Liver (tissue), 3 donors: Measurements from ENCODE around the gene C19orf67.

Source experiments
- JUND ChIP-seq, 2 donors: IDR thresholded peaks; 2 replicates each; pipeline ENCODE4 v1.6.1; 2016; ENCODE audit warnings: antibody characterized with exemption in 2 of 2
- YY1 ChIP-seq: IDR thresholded peaks from 2 replicates; pipeline ENCODE4 v1.6.1; 2016; ENCODE audit warnings: antibody characterized with exemption, mild to moderate bottlenecking
- TF ChIP-seq, protein P1 (sequence below): fragments of 150-350 bp; IDR thresholded peaks from 2 replicates; pipeline ENCODE4 v1.5.1; 2017; ENCODE audit warnings: improper control_type of control experiment, low read depth, low read length; ENCODE audit not compliant: missing input control
- TF ChIP-seq, protein P2 (sequence below): IDR thresholded peaks from 2 replicates; pipeline ENCODE4 v1.6.1; 2016; ENCODE audit warnings: antibody characterized with exemption, mild to moderate bottlenecking
- donor health status: healthy.
- donor health status: healthy.

DNA sequence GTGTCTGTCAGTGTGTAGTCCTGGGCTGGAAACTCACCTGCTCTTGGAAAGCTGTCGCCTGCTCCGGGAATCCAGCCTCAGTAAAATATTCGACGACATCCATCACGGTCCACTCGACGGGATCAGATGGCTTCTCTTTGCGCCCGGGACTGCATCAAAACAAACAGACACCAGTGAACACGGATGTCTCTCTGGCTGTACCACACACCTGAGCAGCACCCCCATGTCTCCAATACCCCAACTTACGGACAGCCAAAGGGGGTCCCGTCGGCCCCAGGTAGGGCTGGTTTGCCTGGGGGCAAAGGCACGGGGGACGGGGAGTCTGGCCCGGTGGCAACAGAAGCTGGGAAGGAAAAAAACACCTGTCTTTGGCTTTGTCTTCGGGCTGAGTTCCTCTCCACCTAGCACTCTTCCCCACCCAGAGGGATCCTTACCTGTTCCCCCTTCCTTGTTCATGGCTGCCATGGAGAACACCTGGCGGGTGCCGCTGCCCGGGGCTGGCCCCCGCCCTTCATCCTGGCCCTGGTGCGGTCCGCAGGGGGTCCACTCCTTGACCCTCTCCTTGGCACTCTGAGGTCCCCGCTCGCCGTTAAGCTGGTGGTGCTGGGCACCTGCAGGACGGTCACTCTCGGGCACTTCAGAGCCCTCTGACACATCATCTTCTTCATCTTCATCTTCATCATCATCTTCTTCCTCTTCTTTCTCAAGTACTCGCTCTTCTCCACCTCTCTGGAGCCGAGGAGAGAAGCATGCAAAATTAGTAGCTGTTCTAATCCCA is 3.2 kb upstream of the C19orf67 start:
- TF ChIP-seq YY1, result no peak
- TF ChIP-seq, protein P1, sequence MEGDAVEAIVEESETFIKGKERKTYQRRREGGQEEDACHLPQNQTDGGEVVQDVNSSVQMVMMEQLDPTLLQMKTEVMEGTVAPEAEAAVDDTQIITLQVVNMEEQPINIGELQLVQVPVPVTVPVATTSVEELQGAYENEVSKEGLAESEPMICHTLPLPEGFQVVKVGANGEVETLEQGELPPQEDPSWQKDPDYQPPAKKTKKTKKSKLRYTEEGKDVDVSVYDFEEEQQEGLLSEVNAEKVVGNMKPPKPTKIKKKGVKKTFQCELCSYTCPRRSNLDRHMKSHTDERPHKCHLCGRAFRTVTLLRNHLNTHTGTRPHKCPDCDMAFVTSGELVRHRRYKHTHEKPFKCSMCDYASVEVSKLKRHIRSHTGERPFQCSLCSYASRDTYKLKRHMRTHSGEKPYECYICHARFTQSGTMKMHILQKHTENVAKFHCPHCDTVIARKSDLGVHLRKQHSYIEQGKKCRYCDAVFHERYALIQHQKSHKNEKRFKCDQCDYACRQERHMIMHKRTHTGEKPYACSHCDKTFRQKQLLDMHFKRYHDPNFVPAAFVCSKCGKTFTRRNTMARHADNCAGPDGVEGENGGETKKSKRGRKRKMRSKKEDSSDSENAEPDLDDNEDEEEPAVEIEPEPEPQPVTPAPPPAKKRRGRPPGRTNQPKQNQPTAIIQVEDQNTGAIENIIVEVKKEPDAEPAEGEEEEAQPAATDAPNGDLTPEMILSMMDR, result no peak
- TF ChIP-seq, protein P2, sequence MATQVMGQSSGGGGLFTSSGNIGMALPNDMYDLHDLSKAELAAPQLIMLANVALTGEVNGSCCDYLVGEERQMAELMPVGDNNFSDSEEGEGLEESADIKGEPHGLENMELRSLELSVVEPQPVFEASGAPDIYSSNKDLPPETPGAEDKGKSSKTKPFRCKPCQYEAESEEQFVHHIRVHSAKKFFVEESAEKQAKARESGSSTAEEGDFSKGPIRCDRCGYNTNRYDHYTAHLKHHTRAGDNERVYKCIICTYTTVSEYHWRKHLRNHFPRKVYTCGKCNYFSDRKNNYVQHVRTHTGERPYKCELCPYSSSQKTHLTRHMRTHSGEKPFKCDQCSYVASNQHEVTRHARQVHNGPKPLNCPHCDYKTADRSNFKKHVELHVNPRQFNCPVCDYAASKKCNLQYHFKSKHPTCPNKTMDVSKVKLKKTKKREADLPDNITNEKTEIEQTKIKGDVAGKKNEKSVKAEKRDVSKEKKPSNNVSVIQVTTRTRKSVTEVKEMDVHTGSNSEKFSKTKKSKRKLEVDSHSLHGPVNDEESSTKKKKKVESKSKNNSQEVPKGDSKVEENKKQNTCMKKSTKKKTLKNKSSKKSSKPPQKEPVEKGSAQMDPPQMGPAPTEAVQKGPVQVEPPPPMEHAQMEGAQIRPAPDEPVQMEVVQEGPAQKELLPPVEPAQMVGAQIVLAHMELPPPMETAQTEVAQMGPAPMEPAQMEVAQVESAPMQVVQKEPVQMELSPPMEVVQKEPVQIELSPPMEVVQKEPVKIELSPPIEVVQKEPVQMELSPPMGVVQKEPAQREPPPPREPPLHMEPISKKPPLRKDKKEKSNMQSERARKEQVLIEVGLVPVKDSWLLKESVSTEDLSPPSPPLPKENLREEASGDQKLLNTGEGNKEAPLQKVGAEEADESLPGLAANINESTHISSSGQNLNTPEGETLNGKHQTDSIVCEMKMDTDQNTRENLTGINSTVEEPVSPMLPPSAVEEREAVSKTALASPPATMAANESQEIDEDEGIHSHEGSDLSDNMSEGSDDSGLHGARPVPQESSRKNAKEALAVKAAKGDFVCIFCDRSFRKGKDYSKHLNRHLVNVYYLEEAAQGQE, result no peak
- TF ChIP-seq JUND (IDR thresholded peaks at IDR 0.05), result no peak
